ENCODE measurements around the gene ZNF138. TPM values are rescaled to one million over a fixed set of nuclear protein-coding genes. Genes with fewer than 3 reads are reported as not detected.
"Not testable (repeated sequence)": the region's sequence is repeated elsewhere in the genome, so short reads cannot be mapped to it uniquely, and the experiment has no call there.

The ZNF138 gene
- total RNA-seq, 1 donor from 2014 or later = 1.7 TPM

DNA sequence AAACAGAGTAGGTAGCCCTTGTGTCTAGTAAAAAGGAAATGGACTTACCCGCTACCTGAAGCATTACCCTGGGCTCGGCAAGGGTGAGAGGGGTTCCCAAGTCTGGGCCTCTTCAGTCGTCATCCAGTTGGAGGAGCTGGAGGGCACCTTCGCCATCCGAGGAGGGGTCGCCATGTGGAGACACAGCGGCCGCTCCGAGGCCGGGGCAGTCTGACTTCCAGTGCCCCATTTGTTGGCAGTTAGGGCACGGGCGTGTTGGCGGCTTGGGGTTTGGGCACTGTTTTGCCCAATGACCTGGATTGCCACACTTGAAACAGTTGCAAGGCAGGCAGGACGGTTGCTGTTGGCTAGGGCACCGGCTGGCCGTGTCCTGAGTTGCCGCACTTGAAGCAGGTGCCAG lies 43.8 kb downstream of the ZNF138 start:
- ATAC-seq = not testable (repeated sequence)

DNA sequence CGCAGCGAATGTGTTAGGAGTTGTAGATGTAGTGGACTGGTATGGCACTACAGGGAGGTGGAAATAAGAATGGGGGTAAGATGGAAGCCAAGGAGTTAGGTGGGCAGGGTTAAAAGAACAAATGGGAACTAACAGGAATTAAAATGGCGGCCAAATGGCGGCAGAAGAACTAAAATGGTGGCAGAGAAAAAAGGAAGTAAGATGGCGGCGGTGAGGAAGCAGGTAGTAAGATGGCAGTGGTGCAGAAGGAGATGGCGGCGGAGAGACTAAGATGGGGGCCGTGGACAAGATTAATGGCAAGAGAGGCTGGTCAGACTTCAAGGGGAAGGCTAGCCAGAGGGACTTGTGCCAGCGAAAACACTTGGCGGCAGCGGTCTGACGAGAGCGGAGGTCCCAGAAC lies 44.5 kb downstream of the ZNF138 start:
- DNase-seq (ENCODE audit: low spot score) = no peak
- no peak for ATAC-seq

More for the DNA sequence above, 43.8 kb downstream of the ZNF138 start:
- DNase-seq (ENCODE audit: low spot score) = not testable (repeated sequence)

- no peak for ATAC-seq
These were observed 45.7 kb downstream of the ZNF138 start for GRCh38 chr7:64839910-64840309.

DNA sequence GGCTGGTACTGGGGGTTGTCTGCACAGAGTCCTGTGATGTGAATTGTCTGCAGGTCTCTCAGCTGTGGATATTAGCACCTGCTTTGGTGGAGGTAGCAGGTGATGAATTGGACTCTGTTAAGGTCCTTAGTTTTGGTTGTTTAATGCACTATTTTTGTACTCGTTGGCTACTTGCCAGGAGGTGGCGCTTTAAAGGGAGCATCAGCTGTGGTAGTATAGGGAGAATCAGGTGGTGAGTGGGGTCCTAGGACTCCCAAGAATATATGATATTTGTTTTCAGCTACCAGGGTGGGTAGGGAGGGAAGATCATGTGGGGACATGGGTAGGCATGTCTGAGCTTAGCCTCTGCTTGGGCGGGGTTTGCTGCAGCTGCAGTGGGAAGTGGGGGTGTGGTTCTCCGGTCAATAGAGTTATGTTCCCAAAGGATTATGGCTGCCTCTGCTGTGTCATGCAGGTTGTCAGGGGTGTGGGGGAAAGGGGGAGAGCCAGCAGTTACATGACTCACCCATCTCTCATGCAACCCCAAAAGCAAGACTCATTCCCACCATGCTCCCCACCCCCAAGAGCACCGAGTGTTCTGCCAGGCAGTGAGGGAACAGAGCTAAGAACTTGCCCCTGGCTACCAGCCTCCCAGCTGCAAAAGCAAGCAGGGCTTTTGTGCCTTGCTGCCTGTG lies 55.2 kb downstream of the ZNF138 start:
- ATAC-seq = no peak
- DNase-seq (ENCODE audit: low spot score) = no peak

More at GRCh38 chr7:64839910-64840309, 45.7 kb downstream of the ZNF138 start:
- DNase-seq (ENCODE audit: low spot score) = no peak

GRCh38 chr7:64849924-64850499 lies 55.8 kb downstream of the ZNF138 start:
- ATAC-seq = no peak
- DNase-seq (ENCODE audit: low spot score) = no peak

DNA sequence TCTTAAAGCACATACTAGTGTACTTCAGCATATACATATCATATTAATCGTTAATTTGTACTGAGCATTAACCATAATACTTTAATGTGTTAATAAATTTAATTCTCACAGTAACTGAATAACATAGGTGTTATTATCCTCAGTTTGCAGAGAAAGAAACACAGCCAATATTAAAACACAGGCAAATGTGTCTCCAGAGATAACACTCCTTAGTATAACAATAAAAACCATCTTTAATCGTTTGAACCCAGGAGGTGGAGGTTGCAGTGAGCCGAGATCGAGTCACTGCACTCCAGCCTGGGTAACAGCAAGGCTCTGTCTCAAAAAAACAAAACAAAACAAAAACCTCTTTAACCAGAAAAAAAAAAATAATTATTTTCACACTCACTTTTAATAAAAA lies 59.5 kb downstream of the ZNF138 start:
- no peak for ATAC-seq

DNA sequence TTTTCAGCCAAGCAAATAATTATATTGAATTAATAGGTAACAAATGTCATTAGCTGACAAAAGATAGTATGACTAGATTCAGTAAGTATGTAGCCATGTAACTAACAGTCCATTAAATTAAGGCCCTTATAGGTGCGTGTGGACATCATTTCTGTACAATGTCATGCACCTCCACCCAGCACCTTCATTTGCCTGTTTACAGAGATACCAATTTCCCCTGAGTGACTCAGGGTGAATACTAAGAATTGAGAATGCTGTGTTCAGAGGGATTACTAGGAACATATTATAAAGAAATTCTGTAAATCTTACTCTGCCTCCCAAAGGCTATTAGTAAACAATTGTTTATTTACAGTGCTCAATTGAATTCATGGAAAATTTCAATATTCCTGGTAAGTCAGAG lies 60.7 kb downstream of the ZNF138 start:
- ATAC-seq (no peak), DNase-seq (ENCODE audit: low spot score) (no peak)

More for the DNA sequence above, 59.5 kb downstream of the ZNF138 start:
- DNase-seq (ENCODE audit: low spot score) = no peak

DNA sequence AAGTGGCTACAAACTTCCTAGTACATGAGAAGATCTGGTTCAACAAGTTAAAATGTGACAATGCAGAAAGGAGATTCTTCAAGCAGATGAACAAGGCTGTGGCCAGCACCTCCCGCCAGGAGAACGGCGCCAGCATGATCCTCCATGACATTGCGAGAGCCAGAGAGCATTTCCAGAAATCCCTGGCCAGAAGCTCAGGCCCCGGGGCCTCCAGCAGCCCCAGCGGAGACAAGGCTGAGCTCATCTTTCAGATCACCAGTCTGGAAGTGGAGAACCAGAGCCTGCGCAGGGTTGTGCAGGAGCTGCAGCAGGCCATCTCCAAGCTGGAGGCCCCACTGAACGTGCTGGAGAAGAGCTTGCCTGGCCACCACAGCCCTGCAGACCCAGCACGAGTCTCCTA lies 68.8 kb downstream of the ZNF138 start:
- DNase-seq (ENCODE audit: low spot score) = no peak
- no peak for ATAC-seq

- DNase-seq (ENCODE audit: low spot score); ATAC-seq: not testable (repeated sequence)
These were observed 69.3 kb downstream of the ZNF138 start for GRCh38 chr7:64863530-64863929.

- ATAC-seq (no peak), DNase-seq (ENCODE audit: low spot score) (no peak)
These were observed 69.7 kb downstream of the ZNF138 start for GRCh38 chr7:64863969-64864368.

DNA sequence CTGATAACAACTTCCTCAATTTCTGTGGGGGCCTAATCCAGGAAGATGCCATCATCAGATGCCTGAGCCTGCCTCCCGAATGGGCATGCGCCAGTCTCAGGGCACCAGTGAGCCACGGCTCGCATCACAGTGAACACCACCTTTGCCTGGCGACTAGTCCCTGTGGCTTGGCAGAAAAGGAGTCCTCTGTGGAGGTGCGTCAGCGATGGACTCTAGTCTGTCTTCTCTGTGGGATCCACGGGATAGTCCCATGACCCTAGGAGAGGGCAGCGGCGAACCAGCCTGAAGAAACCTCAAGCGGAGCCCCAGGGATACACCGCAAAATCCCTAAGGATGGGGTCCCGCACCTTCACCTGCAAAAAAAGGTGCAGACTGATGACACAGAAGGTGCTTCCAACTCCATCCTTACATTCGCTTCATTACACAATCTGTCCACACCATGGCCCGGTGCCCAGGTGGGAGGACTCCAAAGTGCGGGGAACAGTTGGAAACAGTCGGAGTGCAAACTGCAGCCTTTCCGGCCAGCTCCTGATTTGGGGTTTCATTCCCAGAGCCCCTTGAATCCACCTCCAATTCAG lies 73.7 kb downstream of the ZNF138 start:
- DNase-seq (ENCODE audit: low spot score) (no peak), ATAC-seq (no peak)

- no peak for DNase-seq (ENCODE audit: low spot score)
- no peak for ATAC-seq
These were observed 74.3 kb downstream of the ZNF138 start for GRCh38 chr7:64868499-64868898.

GRCh38 chr7:64869121-64869725 lies 75.0 kb downstream of the ZNF138 start:
- ATAC-seq (no peak), DNase-seq (ENCODE audit: low spot score) (peak; percentile 10)

DNA sequence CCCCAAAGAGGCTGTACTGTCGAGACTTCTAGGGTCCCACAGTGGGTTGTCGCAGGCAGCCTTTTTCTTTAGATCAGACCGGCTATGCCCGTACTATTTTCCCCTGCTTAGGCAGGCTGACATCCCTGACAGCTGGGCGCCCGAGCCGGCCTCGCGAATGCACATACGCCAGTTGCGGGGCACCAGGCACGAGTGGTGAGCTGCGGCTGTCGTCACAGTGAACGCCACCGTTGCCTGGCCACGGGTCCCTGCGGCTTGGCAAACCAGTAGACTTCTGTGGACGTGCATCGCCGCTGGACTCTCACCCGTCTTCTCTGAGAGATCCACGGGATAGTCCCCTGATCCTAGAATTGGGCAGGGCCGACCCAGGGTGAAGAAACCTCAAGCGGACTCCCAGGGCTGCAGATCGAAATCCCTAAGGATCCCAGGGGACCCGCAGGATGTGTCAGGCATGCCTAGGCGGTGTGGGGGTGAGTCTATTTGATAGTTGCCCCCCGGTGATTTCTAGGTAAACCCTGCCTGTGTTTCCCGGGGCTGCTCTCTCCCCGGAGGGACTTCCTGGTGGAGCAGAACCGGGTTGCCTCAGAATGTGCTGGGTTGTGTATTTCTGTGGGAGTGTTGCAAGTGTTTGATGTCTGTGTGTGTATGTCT lies 75.8 kb downstream of the ZNF138 start:
- ATAC-seq (no peak), DNase-seq (ENCODE audit: low spot score) (no peak)

- ATAC-seq (no peak), DNase-seq (ENCODE audit: low spot score) (no peak)
These were observed 76.4 kb downstream of the ZNF138 start for GRCh38 chr7:64870656-64871055.

GRCh38 chr7:64871761-64872160 lies 77.5 kb downstream of the ZNF138 start:
- DNase-seq (ENCODE audit: low spot score) (peak; percentile 18), ATAC-seq (no peak)

GRCh38 chr7:64872351-64873154 lies 78.3 kb downstream of the ZNF138 start:
- peak; percentile 23 for DNase-seq (ENCODE audit: low spot score)

GRCh38 chr7:64873155-64873500 lies 78.9 kb downstream of the ZNF138 start:
- no peak for DNase-seq (ENCODE audit: low spot score)
- ATAC-seq = no peak

More at GRCh38 chr7:64872351-64873154, 78.3 kb downstream of the ZNF138 start:
- no peak for ATAC-seq

DNA sequence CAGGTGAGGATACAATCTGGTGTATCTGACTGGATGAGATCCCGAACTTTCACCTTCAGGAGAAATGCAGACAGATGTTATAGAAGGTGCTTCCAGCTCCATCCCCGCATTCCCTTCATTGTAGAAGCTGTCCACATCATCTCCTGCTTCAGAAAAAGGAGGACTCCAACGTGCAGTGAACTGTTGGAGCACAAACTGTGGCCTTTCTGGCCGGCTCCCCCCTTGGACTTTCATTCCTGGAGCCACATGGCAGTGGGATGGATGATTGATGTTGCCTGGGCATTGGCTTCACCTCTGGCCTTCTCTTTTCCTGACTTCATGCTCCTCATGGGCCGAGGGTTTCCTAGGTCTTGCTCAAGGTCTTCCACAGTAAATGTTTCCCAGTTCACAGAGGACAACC lies 79.3 kb downstream of the ZNF138 start:
- DNase-seq (ENCODE audit: low spot score) (no peak), ATAC-seq (no peak)

GRCh38 chr7:64874114-64874513 lies 79.9 kb downstream of the ZNF138 start:
- no peak for DNase-seq (ENCODE audit: low spot score)

More at GRCh38 chr7:64874114-64874513, 79.9 kb downstream of the ZNF138 start:
- no peak for ATAC-seq
